Measurements from ENCODE around the gene KCNK4. TPM values are rescaled to one million over a fixed set of nuclear protein-coding genes. Genes with fewer than 3 reads are reported as not detected.
A peak's percentile ranks its signal among the peaks of the same experiment; 100 is the strongest.

The KCNK4 gene
- total RNA-seq, 1 experiment from 2014 or later: 0.26 TPM

- peaks cover 12% of the 10 kb centered on the region for H3K36me3 ChIP-seq (ENCODE audit: insufficient read depth, low read length, poor library complexity, severe bottlenecking)
- peak; percentile 49 for DNase-seq (ENCODE audit: low spot score)
- ChIA-PET CTCF (interaction anchor here (0.5 to 2.0 kb wide), 2 partner anchors 43 to 674 kb away, joined by 3 to 6 read pairs; no protein-coding TSS in a partner anchor), POLR2A (ENCODE audit: low non-redundant PET) (no interaction called here)
- no peaks in the 10 kb centered on the region for H3K27me3 ChIP-seq (replicated peaks; ENCODE audit: insufficient read depth, low read depth, low read length, poor library complexity)
- no peaks in the 10 kb centered on the region for H3K9me3 ChIP-seq (ENCODE audit: low read depth, low read length, poor library complexity, severe bottlenecking)
- no peak for TF ChIP-seq CTCF (conservative IDR thresholded peaks at IDR 0.05; ENCODE audit: low read depth, low read length)
- no peak for TF ChIP-seq EZH2 (IDR thresholded peaks at IDR 0.05; ENCODE audit: borderline replicate concordance, low read depth, low read length, poor library complexity, severe bottlenecking)
- intact Hi-C loops (cut with micrococcal nuclease; ENCODE audit: unreplicated experiment): loop anchor here (5.0 kb wide), 1 partner anchor 41 kb away; the partner anchor contains the start of gene FERMT3
- peaks cover 36% of the 10 kb centered on the region for H3K4me1 ChIP-seq (ENCODE audit: insufficient read depth, low read length, poor library complexity, severe bottlenecking)
- BruUV-seq (replicated peaks): no TSS peak
- peak overlapping the region; percentile 99 for H3K4me3 ChIP-seq (ENCODE audit: low read depth, low read length, poor library complexity, severe bottlenecking)
- H3K27ac ChIP-seq (ENCODE audit: low read depth, low read length, poor library complexity, severe bottlenecking): peak overlapping the region; percentile 10
Measured at GRCh38 chr11:64247729-64248531, 43.2 kb upstream of the KCNK4 start.

DNA sequence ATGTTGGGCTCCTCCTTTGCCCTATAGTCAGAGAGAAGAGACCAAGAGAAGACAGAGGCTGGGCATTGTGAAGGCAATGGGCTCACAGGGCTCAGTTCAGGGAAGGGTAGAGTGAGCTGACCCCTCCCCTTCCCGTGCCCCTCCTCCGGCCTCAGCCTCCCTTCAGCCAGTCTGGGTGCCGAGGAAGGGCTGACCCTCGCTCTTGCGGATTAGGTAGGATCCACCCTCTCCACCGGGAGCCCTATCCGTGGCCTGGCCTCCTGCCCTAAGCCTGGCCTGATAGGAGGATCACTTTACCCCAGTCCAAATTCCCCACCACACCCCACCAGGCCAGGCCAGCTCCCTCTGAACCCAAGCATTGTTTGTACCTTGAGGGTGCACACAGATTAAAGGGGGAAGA, 42.5 kb upstream of the KCNK4 start:
- no peak for DNase-seq (ENCODE audit: low spot score)
- ChIA-PET POLR2A (ENCODE audit: low non-redundant PET) (no interaction called here), CTCF (interaction anchor here (0.5 to 2.0 kb wide), 2 partner anchors 44 to 674 kb away, joined by 3 to 6 read pairs; no protein-coding TSS in a partner anchor)
- Histone ChIP-seq H3K4me3 (ENCODE audit: low read depth, low read length, poor library complexity, severe bottlenecking) (no peak overlapping the region), H3K27me3 (replicated peaks; ENCODE audit: insufficient read depth, low read depth, low read length, poor library complexity) (no peaks in the 10 kb centered on the region), H3K36me3 (ENCODE audit: insufficient read depth, low read length, poor library complexity, severe bottlenecking) (peaks cover 8% of the 10 kb centered on the region), H3K4me1 (ENCODE audit: insufficient read depth, low read length, poor library complexity, severe bottlenecking) (peaks cover 34% of the 10 kb centered on the region), H3K9me3 (ENCODE audit: low read depth, low read length, poor library complexity, severe bottlenecking) (no peaks in the 10 kb centered on the region), H3K27ac (ENCODE audit: low read depth, low read length, poor library complexity, severe bottlenecking) (no peak overlapping the region)
- no peak for TF ChIP-seq EZH2 (IDR thresholded peaks at IDR 0.05; ENCODE audit: borderline replicate concordance, low read depth, low read length, poor library complexity, severe bottlenecking)
- TF ChIP-seq CTCF (conservative IDR thresholded peaks at IDR 0.05; ENCODE audit: low read depth, low read length): no peak
- intact Hi-C loops (cut with micrococcal nuclease; ENCODE audit: unreplicated experiment): loop anchor here (5.0 kb wide), 1 partner anchor 41 kb away; the partner anchor contains the start of gene FERMT3
- no TSS peak for BruUV-seq (replicated peaks)

DNA sequence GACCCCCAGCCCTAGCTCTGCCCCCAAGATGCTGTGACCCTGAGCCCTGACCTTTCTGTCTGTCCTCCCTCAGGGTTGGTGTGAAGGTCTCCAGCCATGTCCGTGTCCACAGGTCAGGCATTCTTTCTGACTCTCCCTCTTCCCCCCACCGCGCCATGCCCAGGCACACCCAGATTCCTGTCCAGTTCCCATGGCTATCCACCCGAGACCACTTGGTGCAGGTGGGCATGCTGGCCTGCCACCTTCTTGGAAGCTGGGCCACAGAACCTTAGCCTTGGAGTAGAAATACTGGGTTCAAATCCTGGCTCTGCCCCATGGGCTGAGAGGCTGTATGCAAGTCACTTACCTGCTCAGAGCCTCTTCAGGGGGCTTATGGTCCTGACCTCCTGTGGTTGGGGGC, 42.1 kb upstream of the KCNK4 start:
- Histone ChIP-seq H3K4me1 (ENCODE audit: insufficient read depth, low read length, poor library complexity, severe bottlenecking) (peaks cover 31% of the 10 kb centered on the region), H3K9me3 (ENCODE audit: low read depth, low read length, poor library complexity, severe bottlenecking) (no peaks in the 10 kb centered on the region), H3K36me3 (ENCODE audit: insufficient read depth, low read length, poor library complexity, severe bottlenecking) (peaks cover 3% of the 10 kb centered on the region), H3K27me3 (replicated peaks; ENCODE audit: insufficient read depth, low read depth, low read length, poor library complexity) (no peaks in the 10 kb centered on the region), H3K4me3 (ENCODE audit: low read depth, low read length, poor library complexity, severe bottlenecking) (no peak overlapping the region), H3K27ac (ENCODE audit: low read depth, low read length, poor library complexity, severe bottlenecking) (no peak overlapping the region)
- intact Hi-C loops (cut with micrococcal nuclease; ENCODE audit: unreplicated experiment): loop anchor here (5.0 kb wide), 1 partner anchor 42 kb away; the partner anchor contains the start of gene FERMT3
- DNase-seq (ENCODE audit: low spot score): no peak
- TF ChIP-seq EZH2 (IDR thresholded peaks at IDR 0.05; ENCODE audit: borderline replicate concordance, low read depth, low read length, poor library complexity, severe bottlenecking): no peak
- no peak for TF ChIP-seq CTCF (conservative IDR thresholded peaks at IDR 0.05; ENCODE audit: low read depth, low read length)
- POLR2A ChIA-PET (ENCODE audit: low non-redundant PET): no interaction called here
- CTCF ChIA-PET: interaction anchor here (2.0 kb wide), 1 partner anchor 44 kb away, joined by 6 read pairs; no protein-coding TSS in a partner anchor
- BruUV-seq (replicated peaks): no TSS peak

All from A673 (cell line).